AG20443 (cell line): ENCODE data around the gene MAP1LC3B.
"Not testable (repeated sequence)": the region's sequence is repeated elsewhere in the genome, so short reads cannot be mapped to it uniquely, and the experiment has no call there.

Source experiments
- DNase-seq: peaks from one replicate; pipeline ENCODE4 v3.0.0; 2012; ENCODE audit warnings: low spot score, mixed read lengths

Gene MAP1LC3B

DNA sequence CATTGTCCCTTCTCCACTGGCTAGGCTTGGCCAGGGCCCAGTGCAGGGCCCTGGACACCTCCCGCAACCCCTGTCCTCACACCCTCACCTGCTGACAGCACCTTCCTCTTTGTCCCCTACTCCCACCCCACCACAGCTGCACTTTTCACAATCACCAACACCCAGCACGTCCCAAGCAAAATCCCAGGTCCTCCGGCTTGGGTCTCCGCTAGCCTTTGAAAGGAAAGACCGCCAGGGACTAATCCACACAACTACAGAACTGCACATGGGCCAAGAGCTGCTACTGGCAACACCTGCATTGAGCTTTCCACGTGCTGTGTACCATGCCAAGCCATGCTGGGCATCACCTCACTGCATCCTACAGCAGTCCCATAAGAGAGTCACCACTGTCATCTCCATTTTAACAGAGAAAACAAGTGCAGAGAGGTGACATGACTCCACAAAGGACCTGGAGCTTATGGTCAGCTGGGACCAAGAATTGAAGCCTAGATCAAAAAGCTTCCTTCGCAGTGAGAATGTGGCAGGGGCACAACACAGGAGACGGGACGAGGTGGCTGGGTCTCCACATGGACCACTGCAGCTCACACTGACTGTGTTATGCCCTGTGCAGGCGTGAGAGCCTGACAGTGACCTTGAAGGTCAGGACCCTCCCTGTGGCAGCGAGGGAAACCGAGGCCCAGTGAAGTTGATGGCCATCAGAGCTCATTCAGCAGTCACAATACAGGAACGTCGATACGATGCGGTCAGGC, 31.1 kb upstream of the MAP1LC3B start:
- DNase-seq, result no peak

DNA sequence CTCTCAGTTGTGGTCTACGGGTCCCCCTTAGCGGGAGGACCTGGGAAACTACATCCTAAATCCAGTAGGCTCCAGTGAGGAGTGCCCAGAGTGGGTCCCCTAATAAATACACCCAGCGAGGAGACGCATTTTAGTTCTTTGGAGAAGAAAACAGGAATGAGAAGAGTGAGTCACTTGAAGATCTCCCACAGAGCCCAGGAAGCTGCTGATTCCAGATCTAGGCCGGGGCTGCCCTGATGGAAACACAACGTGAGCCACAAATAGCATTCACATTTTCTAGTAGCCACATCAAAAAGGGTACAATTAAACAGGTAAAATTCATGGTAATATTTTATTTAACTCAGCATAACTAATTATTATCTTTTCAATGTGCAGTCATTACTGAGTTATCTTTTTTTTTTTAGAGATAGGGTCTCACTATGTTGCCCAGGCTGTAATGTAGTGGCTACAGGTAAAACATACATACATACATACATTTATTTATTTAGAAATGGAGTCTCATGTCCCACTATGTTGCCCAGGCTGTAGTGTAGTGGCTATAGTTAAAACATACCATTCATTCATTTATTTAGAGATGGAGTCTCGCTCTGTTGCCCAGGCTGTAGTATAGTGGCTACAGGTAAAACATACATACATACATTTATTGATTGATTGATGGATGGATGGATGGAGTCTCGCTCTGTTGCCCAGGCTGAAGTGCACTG, 30.1 kb upstream of the MAP1LC3B start:
- DNase-seq, result no peak

GRCh38 chr16:87362828-87363559, 29.1 kb upstream of the MAP1LC3B start:
- DNase-seq, result not testable (repeated sequence)

DNA sequence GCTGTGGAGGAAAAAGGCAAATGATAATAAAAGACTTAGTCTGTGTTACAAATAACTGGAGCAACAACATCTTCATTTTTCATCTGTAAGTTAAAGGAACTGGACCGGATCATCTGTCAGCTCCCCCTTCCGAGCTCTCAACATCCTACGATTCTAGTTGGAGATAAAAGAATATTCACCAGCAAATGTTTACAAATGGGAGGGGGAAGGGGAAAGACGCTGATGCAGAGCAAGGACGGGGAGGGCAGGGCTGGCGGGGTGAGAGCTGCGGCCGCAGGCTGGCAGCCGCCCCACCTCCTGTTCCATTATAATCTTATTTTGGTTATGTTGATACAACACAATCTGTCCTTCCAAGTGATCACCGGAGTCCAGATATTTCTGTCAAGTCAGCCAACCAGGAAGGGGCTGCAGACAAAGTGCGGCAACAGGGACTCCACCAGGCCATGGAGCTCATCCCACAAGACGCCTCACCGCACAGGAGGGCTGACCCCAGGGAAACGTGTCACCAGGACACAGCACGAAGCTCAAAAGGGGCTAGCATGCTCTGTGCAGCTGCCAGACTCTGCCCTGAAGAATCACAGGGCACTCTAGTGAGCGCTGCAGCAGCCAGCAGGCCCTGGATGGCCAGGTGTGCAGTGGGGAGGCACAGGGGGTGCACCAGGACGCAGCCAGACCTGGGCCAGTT, 28.2 kb upstream of the MAP1LC3B start:
- DNase-seq, result peak; percentile 40

- no peak for DNase-seq
Measured at GRCh38 chr16:87365021-87365713, 27.0 kb upstream of the MAP1LC3B start.

DNA sequence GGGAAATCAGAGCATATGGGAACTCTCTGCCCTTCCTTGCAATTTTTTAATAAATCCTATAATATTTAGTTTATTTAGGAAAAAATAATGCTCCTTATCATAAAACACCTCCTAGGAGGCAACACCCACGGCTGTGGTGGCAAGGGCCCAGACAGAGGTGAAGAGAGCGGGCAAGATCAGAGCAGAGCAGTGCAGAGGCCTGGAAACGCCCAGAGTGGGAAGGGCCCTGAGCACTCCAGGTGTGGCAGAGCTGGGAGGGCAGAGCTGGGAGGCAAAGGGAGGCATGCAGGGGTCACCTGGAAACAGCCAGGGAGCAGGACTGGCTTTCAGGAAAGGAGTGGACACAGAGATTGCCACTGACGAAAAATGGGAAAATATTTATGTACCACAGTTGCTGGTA, 25.8 kb upstream of the MAP1LC3B start:
- DNase-seq, result no peak

GRCh38 chr16:87366930-87367329, 25.2 kb upstream of the MAP1LC3B start:
- DNase-seq, result no peak

GRCh38 chr16:87367529-87367928, 24.6 kb upstream of the MAP1LC3B start:
- no peak for DNase-seq

GRCh38 chr16:87368029-87368770, 23.9 kb upstream of the MAP1LC3B start:
- DNase-seq, result no peak

DNA sequence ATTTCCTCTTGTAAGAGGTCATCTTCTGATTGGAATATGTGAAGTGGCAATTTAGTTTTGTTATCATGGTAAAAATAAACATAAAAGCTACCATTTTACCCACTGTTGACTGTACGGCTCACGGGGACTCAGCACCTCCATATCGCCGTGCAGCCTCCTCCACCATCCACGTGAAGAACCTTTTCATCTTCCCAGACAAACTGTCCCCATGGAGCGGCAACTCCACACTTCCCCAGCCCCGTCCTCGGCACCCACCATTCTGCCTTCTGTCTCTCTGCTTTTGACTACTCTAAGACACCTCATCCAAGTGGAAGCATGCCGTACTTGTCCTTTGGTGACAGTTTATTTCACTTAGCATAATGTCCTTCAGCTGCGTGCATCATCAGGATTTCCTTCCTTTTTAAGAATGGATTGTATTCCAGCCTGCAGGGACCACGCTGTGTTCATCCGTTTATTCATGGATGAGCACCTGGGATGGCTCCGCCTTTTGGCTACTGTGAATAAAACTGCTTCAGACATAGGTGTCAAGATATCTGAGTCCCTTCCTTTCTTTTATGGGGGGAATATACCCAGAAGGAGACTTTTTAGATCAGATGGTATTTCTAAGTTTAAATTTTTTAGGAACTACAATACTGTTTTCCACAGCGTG, 22.9 kb upstream of the MAP1LC3B start:
- DNase-seq, result no peak

- no peak for DNase-seq
Measured at GRCh38 chr16:87369796-87370719, 22.1 kb upstream of the MAP1LC3B start.

GRCh38 chr16:87371261-87371866, 20.8 kb upstream of the MAP1LC3B start:
- DNase-seq, result no peak

DNA sequence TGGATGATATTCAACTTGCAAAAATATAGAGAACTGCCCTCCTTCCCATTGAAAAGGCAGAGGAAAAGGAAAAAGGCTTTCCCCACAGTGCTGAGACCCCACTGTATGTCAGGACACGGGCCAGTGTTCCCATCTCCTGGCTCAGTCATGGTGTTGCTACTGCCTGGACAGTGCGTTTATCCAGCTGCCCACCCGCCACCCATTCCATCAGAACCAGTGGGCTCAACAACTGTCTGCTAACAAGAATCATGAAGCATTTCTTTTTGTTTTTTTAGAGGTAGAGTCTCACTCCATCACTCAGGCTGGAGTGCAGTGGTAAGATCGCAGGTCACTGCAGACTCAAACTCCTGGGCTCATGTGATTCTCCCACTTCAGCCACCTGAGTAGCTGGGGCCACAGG, 19.8 kb upstream of the MAP1LC3B start:
- DNase-seq, result no peak

DNA sequence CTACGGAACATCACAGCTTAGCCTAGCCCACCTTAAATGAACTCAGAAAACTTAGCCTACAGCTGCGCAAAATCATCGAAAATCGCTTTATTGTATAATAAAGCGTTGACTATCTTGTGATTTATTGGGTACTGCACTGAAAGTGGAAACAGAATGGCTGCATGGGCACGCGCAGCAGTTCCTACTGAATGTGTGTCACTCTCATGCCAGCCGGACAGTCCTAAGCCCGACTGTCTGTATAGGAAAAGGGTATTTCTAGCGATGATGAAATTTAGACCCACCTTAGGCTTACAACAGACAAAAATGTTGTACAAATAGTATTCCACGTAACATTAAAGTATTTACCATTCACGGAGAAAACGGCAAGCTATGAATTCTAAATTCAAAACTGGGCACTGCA, 17.8 kb upstream of the MAP1LC3B start:
- no peak for DNase-seq

- DNase-seq, result peak; percentile 50
Measured at GRCh38 chr16:87375426-87376135, 16.6 kb upstream of the MAP1LC3B start.

DNA sequence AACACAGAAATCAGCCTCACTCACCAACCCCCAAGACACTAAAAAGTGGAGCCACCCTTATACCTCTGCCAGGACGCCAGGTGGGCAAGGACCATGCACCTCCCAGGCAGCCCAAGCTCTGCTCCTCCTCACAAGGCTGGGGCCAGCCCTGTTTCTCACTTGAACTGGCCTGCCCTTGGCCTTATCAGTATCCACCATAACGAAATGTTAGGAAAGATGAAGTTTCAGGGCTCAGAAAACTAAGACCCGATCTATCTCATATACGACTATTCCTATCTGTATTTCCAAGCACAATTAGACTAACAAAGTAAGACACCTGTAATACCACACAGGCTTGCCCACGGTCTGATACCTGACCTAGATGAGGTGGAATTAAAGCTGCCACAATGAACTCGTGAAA, 15.5 kb upstream of the MAP1LC3B start:
- DNase-seq, result no peak

- DNase-seq, result not testable (repeated sequence)
Measured at GRCh38 chr16:87379312-87379752, 12.8 kb upstream of the MAP1LC3B start.

GRCh38 chr16:87380403-87380802, 11.7 kb upstream of the MAP1LC3B start:
- DNase-seq, result no peak
